CD4-positive, alpha-beta memory T cell (primary cell): ENCODE data around the gene EYA2. TPM values are rescaled to one million over a fixed set of nuclear protein-coding genes. Genes with fewer than 3 reads are reported as not detected.

Source experiments
- CTCF ChIA-PET: fragments of 350-600 bp; sonication (Branson Sonifier 250); formaldehyde crosslinking; loops from one replicate; lab custom pipeline; 2021; ENCODE audit warnings: inconsistent platforms; ENCODE audit not compliant: partially characterized antibody; lab: Charles Lee
- POLR2A ChIA-PET: fragments of 350-600 bp; sonication (Branson Sonifier 250); formaldehyde crosslinking; loops from one replicate; lab custom pipeline; 2021; ENCODE audit not compliant: partially characterized antibody; lab: Charles Lee
- DNase-seq, 5 donors: peaks; one replicate each; pipeline versions ENCODE4 v3.0.0 to v3.0.0-alpha.2; 2020 to 2022; ENCODE audit warnings: mixed read lengths in 1 of 5
- H3K27ac ChIP-seq: one replicate; pipeline ENCODE4 v1.7.0; 2013; ENCODE audit warnings: low read depth, low read length
- H3K27me3 ChIP-seq: 2 replicates; pipeline ENCODE4 v1.7.0; 2013; ENCODE audit warnings: mild to moderate bottlenecking, low read length, moderate library complexity; ENCODE audit not compliant: insufficient read depth
- H3K36me3 ChIP-seq: 2 replicates; pipeline ENCODE4 v1.7.0; 2013; ENCODE audit warnings: mild to moderate bottlenecking, low read length, moderate library complexity; ENCODE audit not compliant: insufficient read depth
- H3K4me1 ChIP-seq: 2 replicates; pipeline ENCODE4 v1.7.0; 2013; ENCODE audit warnings: mild to moderate bottlenecking, low read length, moderate library complexity; ENCODE audit not compliant: insufficient read depth
- H3K4me3 ChIP-seq, 2 donors: one replicate each; pipeline ENCODE4 v1.7.0; 2013; ENCODE audit warnings: low read length in 2 of 2, mild to moderate bottlenecking in 1 of 2
- H3K9me3 ChIP-seq, 2 donors: one replicate each; pipeline ENCODE4 v1.7.0; 2013; ENCODE audit warnings: low read length in 2 of 2, control low read depth in 1 of 2; ENCODE audit not compliant: control insufficient read depth in 1 of 2
- H3K27ac Mint-ChIP-seq, 7 donors: one replicate each; pipeline ENCODE4 v1.8.0; 2020 to 2021; ENCODE audit warnings: mixed read lengths in 7 of 7, mild to moderate bottlenecking in 6 of 7, inconsistent platforms in 3 of 7, moderate library complexity in 3 of 7
- H3K27me3 Mint-ChIP-seq, 2 donors: one replicate each; pipeline ENCODE4 v1.8.0; 2020 to 2021; ENCODE audit warnings: mixed read lengths in 2 of 2
- H3K36me3 Mint-ChIP-seq, 2 donors: one replicate each; pipeline ENCODE4 v1.8.0; 2020 to 2021; ENCODE audit warnings: mixed read lengths in 2 of 2, inconsistent platforms in 1 of 2, mild to moderate bottlenecking in 1 of 2
- H3K4me1 Mint-ChIP-seq, 4 donors: one replicate each; pipeline ENCODE4 v1.8.0; 2020 to 2021; ENCODE audit warnings: mixed read lengths in 4 of 4, mild to moderate bottlenecking in 1 of 4
- H3K4me3 Mint-ChIP-seq, 8 donors: one replicate each; pipeline ENCODE4 v1.8.0; 2020 to 2021; ENCODE audit warnings: mixed read lengths in 8 of 8, mild to moderate bottlenecking in 7 of 8, moderate library complexity in 6 of 8, inconsistent platforms in 3 of 8
- H3K9me3 Mint-ChIP-seq, 8 donors: one replicate each; pipeline ENCODE4 v1.8.0; 2020 to 2021; ENCODE audit warnings: mixed read lengths in 8 of 8, mild to moderate bottlenecking in 5 of 8, inconsistent platforms in 3 of 8, moderate library complexity in 1 of 8
- intact Hi-C: fragments of 100-400 bp; cut with micrococcal nuclease; formaldehyde crosslinking; loops from one replicate; pipeline ENCODE4 v1.15.1; 2023
- polyA plus RNA-seq, 2 donors: library from polyadenylated mRNA; unstranded; fragments of 300-500 nt; fragmentation: Illumina TruSeq; gene quantifications; one replicate each; pipeline ENCODE4 v1.2.3, GENCODE V29; 2021
- total RNA-seq, 2 experiments: library from RNA; stranded (reverse); gene quantifications; one replicate each; pipeline ENCODE4 v1.2.3, GENCODE V29; 2021

EYA2 gene
- total and polyA plus RNA-seq, 4 experiments from 2014 or later = not detected

DNA sequence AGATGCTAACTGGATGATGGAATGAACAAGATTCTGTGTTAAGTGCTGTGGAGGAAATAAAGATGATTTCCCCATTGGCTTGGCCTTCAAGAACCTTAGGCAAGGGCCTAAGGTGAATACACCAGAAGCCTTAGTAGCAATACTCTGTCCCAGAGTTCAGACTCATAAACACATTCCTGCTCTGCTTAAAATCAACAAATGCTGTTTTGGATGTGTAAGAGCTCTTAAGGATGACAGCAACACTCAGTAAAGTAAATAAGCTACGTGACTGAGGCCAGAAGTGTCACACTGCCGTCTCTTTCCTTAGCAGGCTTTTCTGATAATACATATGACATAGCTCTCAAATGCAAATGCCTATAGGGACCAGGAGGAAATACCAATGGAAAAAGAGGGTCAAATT lies 90.6 kb downstream of the EYA2 start:
- ChIA-PET CTCF (no interaction called here), POLR2A (no interaction called here)
- Histone ChIP-seq H3K27me3 (no peaks in the 10 kb centered on the region), H3K4me3 (no peak overlapping the region), H3K4me1 (peaks cover 5% of the 10 kb centered on the region), H3K27ac (no peak overlapping the region), H3K36me3 (no peaks in the 10 kb centered on the region), H3K9me3 (no peaks in the 10 kb centered on the region)
- peaks cover 0 to 22% (median 17%) of the 10 kb centered on the region in 8 donors for H3K9me3 Mint-ChIP-seq
- intact Hi-C loops = no loop called here
- DNase-seq = no peak
- H3K27ac Mint-ChIP-seq = no peak overlapping the region
- H3K36me3 Mint-ChIP-seq = no peaks in the 10 kb centered on the region
- H3K27me3 Mint-ChIP-seq = peaks cover 11% of the 10 kb centered on the region in 2 donors
- peaks cover 0 to 4% (median 3%) of the 10 kb centered on the region in 4 donors for H3K4me1 Mint-ChIP-seq
- no peak overlapping the region for H3K4me3 Mint-ChIP-seq

DNA sequence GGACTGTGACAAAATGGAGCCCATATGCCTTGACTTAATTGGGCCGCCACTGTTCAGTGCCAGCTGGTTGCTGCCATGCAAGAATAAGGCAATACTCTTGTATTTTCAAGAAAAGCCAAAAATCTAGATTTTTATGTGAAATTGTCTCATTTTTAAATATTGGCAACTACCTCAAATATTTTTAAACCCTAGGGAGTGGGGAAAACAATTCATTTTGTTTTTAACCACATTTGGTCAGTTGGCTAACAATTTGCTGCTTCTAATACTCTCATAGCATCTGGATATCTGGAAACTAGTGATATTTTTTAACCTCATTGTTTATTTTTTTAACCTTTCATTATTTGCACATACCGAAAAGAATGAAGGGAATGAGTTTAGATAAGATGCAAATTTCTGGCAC lies 91.0 kb downstream of the EYA2 start:
- Mint-ChIP-seq H3K4me3 (no peak overlapping the region), H3K4me1 (peaks cover 0 to 8% (median 6%) of the 10 kb centered on the region in 4 donors), H3K36me3 (no peaks in the 10 kb centered on the region), H3K9me3 (peaks cover 0 to 22% (median 17%) of the 10 kb centered on the region in 8 donors), H3K27ac (no peak overlapping the region), H3K27me3 (peaks cover 11% of the 10 kb centered on the region in 2 donors)
- intact Hi-C loops = no loop called here
- no peak for DNase-seq
- no peak overlapping the region for H3K4me3 ChIP-seq
- no peaks in the 10 kb centered on the region for H3K9me3 ChIP-seq
- ChIA-PET POLR2A (no interaction called here), CTCF (no interaction called here)
- H3K36me3 ChIP-seq = no peaks in the 10 kb centered on the region
- no peaks in the 10 kb centered on the region for H3K27me3 ChIP-seq
- H3K4me1 ChIP-seq = peaks cover 9% of the 10 kb centered on the region
- no peak overlapping the region for H3K27ac ChIP-seq

DNA sequence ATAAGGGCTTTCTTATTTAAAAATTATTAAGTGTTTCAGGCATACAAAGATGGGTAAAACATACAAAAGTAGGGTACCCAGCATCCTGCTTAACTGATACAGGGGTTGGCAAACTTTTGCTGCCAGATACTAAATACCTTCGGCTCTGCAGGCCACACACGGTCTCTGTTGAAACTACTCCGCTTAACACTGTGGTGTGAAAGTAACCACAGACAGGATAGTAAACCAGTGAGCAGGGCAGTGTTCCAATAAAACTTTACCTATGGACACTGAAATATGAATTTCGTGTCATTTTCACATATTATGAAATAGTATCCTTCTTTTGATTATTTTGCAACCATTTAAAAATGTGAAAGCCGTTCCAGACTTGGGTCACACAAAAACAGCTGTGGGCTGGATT lies 92.4 kb downstream of the EYA2 start:
- no peak for DNase-seq
- Histone ChIP-seq H3K27ac (no peak overlapping the region), H3K9me3 (no peaks in the 10 kb centered on the region), H3K27me3 (no peaks in the 10 kb centered on the region), H3K36me3 (no peaks in the 10 kb centered on the region), H3K4me3 (no peak overlapping the region), H3K4me1 (peaks cover 11% of the 10 kb centered on the region)
- H3K9me3 Mint-ChIP-seq = peaks cover 0 to 20% (median 15%) of the 10 kb centered on the region in 8 donors
- H3K27ac Mint-ChIP-seq = no peak overlapping the region
- peaks cover 1 to 10% (median 8%) of the 10 kb centered on the region in 4 donors for H3K4me1 Mint-ChIP-seq
- no peak overlapping the region for H3K4me3 Mint-ChIP-seq
- H3K36me3 Mint-ChIP-seq = no peaks in the 10 kb centered on the region
- intact Hi-C loops = no loop called here
- ChIA-PET CTCF (no interaction called here), POLR2A (no interaction called here)
- H3K27me3 Mint-ChIP-seq = peaks cover 12% of the 10 kb centered on the region in 2 donors

DNA sequence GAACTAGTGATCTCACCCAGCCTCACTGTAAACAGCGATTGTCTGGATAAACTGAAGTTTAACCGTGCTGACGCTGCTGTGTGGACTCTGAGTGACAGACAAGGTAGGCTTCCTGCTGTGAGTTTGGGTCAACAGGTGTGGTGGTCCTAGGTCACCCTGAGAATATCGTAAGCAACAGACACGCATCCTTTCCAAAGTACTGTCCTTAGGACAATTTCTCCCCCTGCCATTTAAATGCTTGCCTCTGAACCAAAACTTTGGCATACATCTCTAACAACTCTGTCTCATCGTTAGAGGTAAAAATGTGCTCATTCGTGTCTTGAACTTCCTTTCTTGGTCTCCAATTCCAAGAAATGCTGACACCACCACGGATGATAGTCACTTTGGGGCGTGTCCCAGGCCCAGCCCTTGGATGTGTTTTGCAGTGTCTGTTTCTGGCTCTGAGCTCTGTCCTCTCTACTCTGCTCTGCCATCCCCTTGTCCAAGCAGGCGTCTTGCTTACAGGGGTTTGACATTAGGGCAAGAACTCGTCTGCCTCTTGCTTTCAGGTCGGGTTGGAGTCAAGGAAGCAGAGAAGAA lies 95.5 kb downstream of the EYA2 start:
- no peaks in the 10 kb centered on the region for H3K36me3 ChIP-seq
- ChIA-PET POLR2A (no interaction called here), CTCF (no interaction called here)
- peaks cover 0 to 4% (median 0%) of the 10 kb centered on the region in 8 donors for H3K9me3 Mint-ChIP-seq
- no peak overlapping the region for H3K4me3 ChIP-seq
- peak overlapping the region in 3 of 7 donors; percentile 72 to 91 (median 84) for H3K27ac Mint-ChIP-seq
- no peaks in the 10 kb centered on the region for H3K27me3 ChIP-seq
- peaks cover 7 to 20% (median 16%) of the 10 kb centered on the region in 4 donors for H3K4me1 Mint-ChIP-seq
- H3K9me3 ChIP-seq = no peaks in the 10 kb centered on the region
- peaks cover 17% of the 10 kb centered on the region for H3K4me1 ChIP-seq
- intact Hi-C loops = no loop called here
- peaks cover 6 to 8% of the 10 kb centered on the region in 2 donors for H3K27me3 Mint-ChIP-seq
- H3K4me3 Mint-ChIP-seq = peak overlapping the region in 3 of 8 donors; percentile 37 to 60 (median 51)
- no peak overlapping the region for H3K27ac ChIP-seq
- no peaks in the 10 kb centered on the region for H3K36me3 Mint-ChIP-seq
- DNase-seq = no peak

DNA sequence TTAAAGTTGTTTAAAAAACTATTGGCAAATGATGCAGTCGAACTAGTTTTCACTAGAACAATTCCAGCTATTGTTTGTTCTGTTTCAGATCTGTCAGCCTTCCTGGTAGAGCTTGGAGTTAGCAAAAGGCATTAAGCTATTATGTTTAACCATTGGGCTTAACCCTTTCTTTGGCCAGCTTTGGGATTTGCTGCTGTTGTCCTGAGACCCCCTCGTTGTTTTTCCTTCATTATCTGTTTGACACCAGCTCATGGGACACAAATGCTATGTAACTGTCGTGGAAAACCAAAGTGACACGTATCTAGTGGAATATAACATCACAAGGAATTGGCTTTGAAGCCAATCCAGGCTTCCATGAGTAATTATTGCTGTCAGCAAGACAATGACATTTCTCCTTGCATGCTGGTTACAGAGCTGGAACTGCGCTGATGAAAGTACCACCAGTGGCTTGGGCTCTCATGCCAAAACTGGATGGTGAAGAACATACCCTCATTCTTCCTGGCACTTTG lies 96.0 kb downstream of the EYA2 start:
- H3K36me3 ChIP-seq = no peaks in the 10 kb centered on the region
- intact Hi-C loops = no loop called here
- Mint-ChIP-seq H3K36me3 (no peaks in the 10 kb centered on the region), H3K4me1 (peaks cover 7 to 20% (median 16%) of the 10 kb centered on the region in 4 donors), H3K4me3 (peak overlapping the region in 2 of 8 donors; percentile 37 to 60), H3K27ac (peak overlapping the region in 3 of 7 donors; percentile 13 to 91 (median 84)), H3K27me3 (peaks cover 3 to 8% of the 10 kb centered on the region in 2 donors), H3K9me3 (no peaks in the 10 kb centered on the region)
- peaks cover 17% of the 10 kb centered on the region for H3K4me1 ChIP-seq
- no peaks in the 10 kb centered on the region for H3K9me3 ChIP-seq
- no peak overlapping the region for H3K4me3 ChIP-seq
- ChIA-PET POLR2A (no interaction called here), CTCF (no interaction called here)
- DNase-seq = no peak
- H3K27ac ChIP-seq = no peak overlapping the region
- no peaks in the 10 kb centered on the region for H3K27me3 ChIP-seq

DNA sequence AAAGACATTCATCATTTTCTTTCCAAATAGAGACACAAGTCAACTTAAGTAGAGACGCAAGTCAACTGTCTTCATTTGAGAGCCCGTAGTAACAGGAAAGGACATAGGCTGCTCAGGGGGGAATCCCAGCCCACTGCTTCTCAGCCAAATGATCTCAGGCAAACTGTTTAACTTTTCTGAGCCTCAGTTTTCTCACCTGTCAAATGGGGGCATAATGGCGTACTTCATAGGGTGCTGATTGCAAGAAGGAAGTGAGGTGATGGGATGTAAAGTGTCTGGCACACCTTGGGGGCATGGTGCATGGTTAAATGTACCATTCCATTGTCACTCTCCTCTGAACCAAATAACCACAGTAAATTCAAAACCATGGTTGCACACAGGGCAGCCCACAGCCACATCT lies 96.5 kb downstream of the EYA2 start:
- Mint-ChIP-seq H3K27me3 (peaks cover 3 to 8% of the 10 kb centered on the region in 2 donors), H3K27ac (no peak overlapping the region), H3K9me3 (no peaks in the 10 kb centered on the region), H3K4me1 (peaks cover 7 to 20% (median 16%) of the 10 kb centered on the region in 4 donors), H3K36me3 (no peaks in the 10 kb centered on the region), H3K4me3 (no peak overlapping the region)
- intact Hi-C loops = no loop called here
- ChIA-PET POLR2A (no interaction called here), CTCF (no interaction called here)
- H3K4me1 ChIP-seq = peaks cover 17% of the 10 kb centered on the region
- no peak overlapping the region for H3K27ac ChIP-seq
- no peaks in the 10 kb centered on the region for H3K27me3 ChIP-seq
- H3K4me3 ChIP-seq = no peak overlapping the region
- H3K9me3 ChIP-seq = no peaks in the 10 kb centered on the region
- no peak for DNase-seq
- no peaks in the 10 kb centered on the region for H3K36me3 ChIP-seq

DNA sequence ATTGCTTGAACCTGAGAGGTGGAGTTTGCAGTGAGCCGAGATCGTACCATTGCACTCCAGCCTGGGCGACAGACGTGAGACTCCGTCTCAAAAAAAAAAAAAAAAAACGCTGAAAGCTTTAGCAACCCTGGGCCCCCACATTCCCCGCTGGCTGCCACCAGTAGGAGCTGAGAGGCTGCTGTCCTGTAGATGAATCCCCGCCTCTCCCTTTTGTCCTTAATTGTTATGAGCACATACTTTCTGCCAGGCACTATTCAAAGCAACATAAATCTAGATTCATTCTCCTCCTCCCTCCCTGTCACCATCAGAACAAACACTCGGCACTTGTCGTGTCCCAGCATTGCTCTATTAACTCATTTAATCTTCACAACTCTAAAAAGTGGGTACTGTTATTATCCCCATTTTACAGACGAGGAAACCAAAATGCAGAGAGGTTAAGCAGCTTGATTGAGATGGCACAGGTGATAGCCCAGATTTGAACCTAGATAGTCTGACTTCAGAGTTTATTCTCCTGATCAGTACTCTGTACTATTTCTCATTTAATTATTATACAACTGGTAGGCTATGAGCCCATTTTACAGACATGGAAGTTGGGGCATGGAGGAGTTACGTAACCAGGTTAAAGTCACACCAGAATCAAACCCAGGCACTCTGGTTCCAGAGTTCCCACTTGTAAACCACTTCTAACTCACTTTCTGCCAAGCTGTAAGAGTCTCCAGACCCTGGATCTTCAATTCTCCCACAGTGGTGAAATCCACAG lies 97.4 kb downstream of the EYA2 start:
- no peaks in the 10 kb centered on the region for H3K36me3 ChIP-seq
- no peak for DNase-seq
- Mint-ChIP-seq H3K9me3 (no peaks in the 10 kb centered on the region), H3K4me3 (no peak overlapping the region), H3K27ac (peak overlapping the region in 2 of 7 donors; percentile 36 to 39), H3K4me1 (peaks cover 7 to 20% (median 16%) of the 10 kb centered on the region in 4 donors), H3K27me3 (peaks cover 3 to 8% of the 10 kb centered on the region in 2 donors), H3K36me3 (no peaks in the 10 kb centered on the region)
- no peak overlapping the region for H3K4me3 ChIP-seq
- peaks cover 17% of the 10 kb centered on the region for H3K4me1 ChIP-seq
- ChIA-PET POLR2A (no interaction called here), CTCF (no interaction called here)
- intact Hi-C loops = no loop called here
- H3K9me3 ChIP-seq = no peaks in the 10 kb centered on the region
- H3K27ac ChIP-seq = no peak overlapping the region
- no peaks in the 10 kb centered on the region for H3K27me3 ChIP-seq
